Spleen (tissue), 7 donors: ENCODE measurements around the gene DBNDD1.
"Not testable (repeated sequence)": the region's sequence is repeated elsewhere in the genome, so short reads cannot be mapped to it uniquely, and the experiment has no call there.

Experiments used
- CTCF ChIP-seq, 11 experiments: fragments of 200-600 bp in 7 of 11; fragments of 450-650 bp in 4 of 11; sonication (generic) in 4 of 11; IDR thresholded peaks in 8 of 11; conservative IDR thresholded peaks in 3 of 11; 1 replicate in 7 of 11; 2 replicates in 4 of 11; pipeline versions ENCODE4 v1.4.0 to v1.8.0; 2016 to 2021; ENCODE audit warnings: antibody characterized with exemption in 11 of 11, inconsistent platforms in 4 of 11, mild to moderate bottlenecking in 1 of 11
- POLR2A ChIP-seq, 3 donors: fragments of 450-650 bp; IDR thresholded peaks; one replicate each; pipeline ENCODE4 v1.5.1; 2017; ENCODE audit warnings: antibody characterized with exemption in 3 of 3, mild to moderate bottlenecking in 1 of 3
- donor health status: DM: no; HTN: no; CAD: no; lungs with moderate emphysema.
- donor health status: DM: no; HTN: no; CAD: no.
- donor health status: DM: no; HTN: no; CAD: no.

- not testable (repeated sequence) for TF ChIP-seq CTCF (IDR thresholded peaks at IDR 0.05 in 8 of 11, conservative IDR thresholded peaks at IDR 0.05 in 3 of 11); POLR2A (IDR thresholded peaks at IDR 0.05)
These were observed 37.3 kb upstream of the DBNDD1 start for GRCh38 chr16:90056521-90056920.
